OCI-LY1 (cell line): ENCODE measurements around the gene HNRNPL.

ENCODE experiments used
- CTCF ChIP-seq: fragments of 200-600 bp; sonication (generic), shearing (Covaris generic); IDR thresholded peaks from 2 replicates; pipeline ENCODE4 v1.5.1; 2017; ENCODE audit warnings: mild to moderate bottlenecking, antibody characterized with exemption, low read length, moderate library complexity, mixed read lengths
- EZH2 ChIP-seq: fragments of 200-600 bp; sonication (generic), shearing (Covaris generic); IDR thresholded peaks from 2 replicates; pipeline ENCODE4 v1.8.0; 2017; ENCODE audit warnings: borderline replicate concordance, mixed run types, mild to moderate bottlenecking, antibody characterized with exemption, low read length, moderate library complexity, mixed read lengths

DNA sequence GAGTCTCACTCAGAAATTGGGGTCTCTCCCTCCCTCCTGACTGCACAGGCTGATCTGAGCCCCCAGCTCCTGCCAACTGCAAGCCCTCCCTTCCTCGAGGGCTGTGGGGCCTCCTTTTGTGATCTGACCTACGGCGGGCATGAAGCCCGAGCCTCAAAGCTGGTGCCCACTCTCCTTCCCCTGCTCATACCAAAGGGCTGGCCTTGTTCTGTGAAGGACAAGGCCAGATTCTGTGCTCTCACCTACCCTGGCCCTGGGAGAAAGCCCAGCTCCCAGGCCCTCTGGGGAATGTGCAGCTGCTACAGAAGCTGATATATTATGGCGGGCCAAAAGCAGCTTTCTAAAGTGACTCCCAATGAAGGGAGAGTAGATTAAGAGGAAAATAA, 9.2 kb downstream of the HNRNPL start:
- TF ChIP-seq EZH2 (no peak), CTCF (no peak)
